ENCODE data around the gene CHRNG.

DNA sequence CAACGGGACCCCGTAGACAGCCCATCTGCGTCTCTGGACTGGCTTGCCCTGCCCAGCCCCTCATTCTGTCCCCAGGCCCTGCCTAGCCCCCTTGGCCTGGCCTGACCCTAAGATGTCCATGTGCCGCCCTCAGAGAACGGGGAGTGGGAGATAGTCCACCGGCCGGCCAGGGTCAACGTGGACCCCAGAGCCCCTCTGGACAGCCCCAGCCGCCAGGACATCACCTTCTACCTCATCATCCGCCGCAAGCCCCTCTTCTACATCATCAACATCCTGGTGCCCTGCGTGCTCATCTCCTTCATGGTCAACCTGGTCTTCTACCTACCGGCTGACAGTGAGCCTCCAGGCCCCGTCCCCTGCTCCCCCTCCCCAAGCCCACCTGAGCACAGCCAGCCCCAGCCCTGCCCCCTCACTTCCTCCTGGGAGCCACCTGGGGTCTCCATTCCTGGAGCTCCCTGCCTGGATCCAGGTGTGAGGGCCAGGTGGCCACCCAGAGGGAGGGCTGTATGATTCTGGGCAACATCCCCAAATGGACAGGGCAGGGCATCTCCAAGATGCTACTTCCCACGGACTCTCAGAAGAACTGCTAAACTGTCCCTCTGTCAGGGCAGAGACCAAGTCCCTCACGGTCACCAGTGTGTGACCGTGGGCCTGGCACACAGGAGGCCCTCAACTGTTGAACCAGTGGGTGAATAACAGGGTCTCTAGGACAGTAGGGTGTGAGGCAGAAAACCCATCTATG lies 9.5 kb upstream of the CHRNG start:
- TF ChIP-seq, protein P1, sequence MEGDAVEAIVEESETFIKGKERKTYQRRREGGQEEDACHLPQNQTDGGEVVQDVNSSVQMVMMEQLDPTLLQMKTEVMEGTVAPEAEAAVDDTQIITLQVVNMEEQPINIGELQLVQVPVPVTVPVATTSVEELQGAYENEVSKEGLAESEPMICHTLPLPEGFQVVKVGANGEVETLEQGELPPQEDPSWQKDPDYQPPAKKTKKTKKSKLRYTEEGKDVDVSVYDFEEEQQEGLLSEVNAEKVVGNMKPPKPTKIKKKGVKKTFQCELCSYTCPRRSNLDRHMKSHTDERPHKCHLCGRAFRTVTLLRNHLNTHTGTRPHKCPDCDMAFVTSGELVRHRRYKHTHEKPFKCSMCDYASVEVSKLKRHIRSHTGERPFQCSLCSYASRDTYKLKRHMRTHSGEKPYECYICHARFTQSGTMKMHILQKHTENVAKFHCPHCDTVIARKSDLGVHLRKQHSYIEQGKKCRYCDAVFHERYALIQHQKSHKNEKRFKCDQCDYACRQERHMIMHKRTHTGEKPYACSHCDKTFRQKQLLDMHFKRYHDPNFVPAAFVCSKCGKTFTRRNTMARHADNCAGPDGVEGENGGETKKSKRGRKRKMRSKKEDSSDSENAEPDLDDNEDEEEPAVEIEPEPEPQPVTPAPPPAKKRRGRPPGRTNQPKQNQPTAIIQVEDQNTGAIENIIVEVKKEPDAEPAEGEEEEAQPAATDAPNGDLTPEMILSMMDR (conservative IDR thresholded peaks at IDR 0.05; ENCODE audit: low read length): no peak
- no peak for TF ChIP-seq EZH2phosphoT487 (IDR thresholded peaks at IDR 0.05; ENCODE audit: borderline replicate concordance)

Measured in Loucy (cell line).